ENCODE results near the gene NKX1-2. TPM values are rescaled to one million over a fixed set of nuclear protein-coding genes. Genes with fewer than 3 reads are reported as not detected.

Gene NKX1-2
- total RNA-seq, 2 donors from 2014 or later, result not detected

DNA sequence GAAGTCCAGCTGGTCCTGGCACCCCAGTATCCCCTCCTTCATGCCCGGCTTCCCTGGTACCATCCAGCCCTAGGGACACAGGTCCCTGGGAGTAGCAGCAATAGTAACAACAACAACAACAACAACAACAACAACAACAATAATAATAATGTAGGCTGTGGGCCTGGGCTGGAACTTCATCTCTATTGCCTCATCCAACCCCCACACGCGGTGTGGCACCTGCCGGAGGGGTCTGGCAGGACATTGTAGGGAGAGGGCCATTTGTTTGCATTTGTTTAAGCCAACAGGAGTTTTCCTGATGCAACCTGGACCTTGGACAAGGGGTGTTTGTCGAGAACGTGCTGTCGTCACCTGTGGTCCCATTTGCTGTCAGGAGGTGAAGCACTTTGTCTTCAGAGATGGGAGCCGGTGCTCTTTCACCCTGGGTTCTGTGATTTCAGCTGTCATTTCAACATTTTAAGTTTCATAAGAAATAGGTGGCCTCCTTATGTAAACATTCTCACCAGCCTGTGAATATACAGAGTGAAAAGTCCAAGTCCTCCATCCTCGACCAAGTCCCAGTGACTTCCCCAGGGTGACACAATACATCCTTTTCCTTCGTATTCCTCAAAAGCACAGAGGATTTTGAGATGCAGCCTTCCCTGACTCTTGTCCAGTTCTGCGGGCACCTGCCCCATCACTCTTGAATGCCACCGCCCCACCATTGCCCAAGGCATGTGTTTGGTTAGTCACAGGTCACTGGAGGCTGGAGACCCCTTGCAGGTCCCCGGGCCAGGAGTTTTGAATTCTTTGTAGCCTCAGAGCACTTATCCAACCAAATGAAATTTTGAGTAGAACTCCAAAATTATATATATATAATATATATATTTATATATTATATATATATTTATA, 21.0 kb upstream of the NKX1-2 start:
- no peak for DNase-seq
- H3K27ac Mint-ChIP-seq, result no peak overlapping the region
- no peaks in the 10 kb centered on the region for H3K27me3 Mint-ChIP-seq (ENCODE audit: low read depth)
- H3K4me1 Mint-ChIP-seq (ENCODE audit: low read depth), result peaks cover 8% of the 10 kb centered on the region
- peak; percentile 35 to 40 for ATAC-seq (replicated peaks in 1 of 2)
- no peaks in the 10 kb centered on the region for H3K9me3 Mint-ChIP-seq
- H3K36me3 Mint-ChIP-seq (ENCODE audit: insufficient read depth in 2 of 2), result no peaks in the 10 kb centered on the region
- H3K4me3 Mint-ChIP-seq, result no peak overlapping the region

DNA sequence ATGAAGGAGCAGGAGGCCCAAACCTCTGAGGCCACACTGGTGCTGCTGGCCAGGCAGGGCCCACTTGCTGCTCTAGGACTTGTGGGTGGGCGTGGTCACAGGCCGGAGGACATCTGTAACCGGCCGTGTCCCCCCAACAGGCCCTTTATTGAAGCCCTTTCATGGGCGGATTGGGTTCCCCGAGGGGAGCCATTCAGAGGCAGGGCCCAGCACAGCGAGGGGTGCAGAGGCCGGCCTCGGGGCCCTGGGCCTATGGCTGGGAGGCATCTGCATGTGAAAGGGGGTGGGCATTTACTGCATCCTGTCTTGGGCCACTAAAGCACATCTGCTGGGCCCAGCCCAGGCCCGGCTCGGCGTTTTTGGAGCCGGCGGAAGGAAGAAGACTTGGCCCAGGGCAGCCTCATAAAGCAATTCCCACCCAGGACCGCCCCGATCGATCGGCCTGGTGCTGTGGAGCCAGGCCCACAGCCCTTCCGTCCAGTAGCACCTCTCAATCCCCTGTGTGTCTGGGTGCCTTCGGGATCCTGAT, 20.2 kb upstream of the NKX1-2 start:
- Mint-ChIP-seq H3K4me1 (ENCODE audit: low read depth) (peaks cover 15% of the 10 kb centered on the region), H3K27me3 (ENCODE audit: low read depth) (no peaks in the 10 kb centered on the region), H3K27ac (no peak overlapping the region), H3K4me3 (no peak overlapping the region), H3K36me3 (ENCODE audit: insufficient read depth in 2 of 2) (no peaks in the 10 kb centered on the region), H3K9me3 (no peaks in the 10 kb centered on the region)
- no peak for DNase-seq
- ATAC-seq (replicated peaks in 1 of 2), result peak in 1 of 2 donors; percentile 10

DNA sequence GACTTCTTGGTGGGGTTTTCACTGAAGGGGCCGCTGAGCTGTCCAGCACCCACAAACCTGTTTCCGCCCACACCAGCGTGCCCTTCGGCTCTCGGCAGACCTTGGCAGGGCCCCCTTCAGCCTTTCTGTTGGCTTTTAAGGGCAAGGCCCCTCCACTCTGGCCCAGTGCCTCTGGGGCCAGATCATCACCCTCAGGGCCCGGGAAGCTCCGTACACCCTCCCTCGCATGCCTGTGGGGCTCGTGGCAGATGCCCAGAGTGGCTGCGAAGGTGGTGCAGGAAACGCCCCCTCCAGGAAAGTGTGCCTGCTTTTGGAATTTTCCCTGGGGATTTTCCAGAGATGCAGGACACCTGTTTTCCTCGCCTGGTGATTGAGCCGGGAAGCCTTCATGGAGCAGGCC, 18.8 kb upstream of the NKX1-2 start:
- Mint-ChIP-seq H3K4me3 (no peak overlapping the region), H3K27ac (no peak overlapping the region), H3K27me3 (ENCODE audit: low read depth) (no peaks in the 10 kb centered on the region), H3K4me1 (ENCODE audit: low read depth) (peaks cover 24% of the 10 kb centered on the region), H3K9me3 (no peaks in the 10 kb centered on the region), H3K36me3 (ENCODE audit: insufficient read depth in 2 of 2) (no peaks in the 10 kb centered on the region)
- DNase-seq (no peak), ATAC-seq (replicated peaks in 1 of 2) (no peak)

DNA sequence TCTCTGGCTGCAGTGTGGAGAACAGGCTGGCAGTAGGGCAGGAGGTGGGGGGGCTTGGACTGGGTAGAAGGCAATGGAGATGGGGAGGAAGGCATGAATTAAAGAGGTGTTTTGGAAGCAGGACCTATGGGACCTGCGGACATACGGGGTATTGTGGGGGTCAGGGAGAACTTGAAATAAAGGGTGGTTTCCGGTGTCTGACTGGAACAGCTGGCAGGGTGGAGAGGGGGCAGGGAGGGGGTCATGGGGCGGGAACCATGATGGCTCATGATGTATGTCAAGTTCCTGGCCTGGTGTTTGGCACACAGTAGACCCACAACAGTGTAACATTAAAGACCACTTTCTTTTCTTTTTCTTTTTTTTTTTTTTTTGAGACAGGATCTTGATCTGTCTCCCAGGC, 17.3 kb upstream of the NKX1-2 start:
- no peak for DNase-seq
- peaks cover 23% of the 10 kb centered on the region for H3K4me1 Mint-ChIP-seq (ENCODE audit: low read depth)
- no peak for ATAC-seq (replicated peaks in 1 of 2)
- H3K4me3 Mint-ChIP-seq, result no peak overlapping the region
- no peaks in the 10 kb centered on the region for H3K9me3 Mint-ChIP-seq
- H3K27ac Mint-ChIP-seq, result no peak overlapping the region
- H3K27me3 Mint-ChIP-seq (ENCODE audit: low read depth), result no peaks in the 10 kb centered on the region
- no peaks in the 10 kb centered on the region for H3K36me3 Mint-ChIP-seq (ENCODE audit: insufficient read depth in 2 of 2)

DNA sequence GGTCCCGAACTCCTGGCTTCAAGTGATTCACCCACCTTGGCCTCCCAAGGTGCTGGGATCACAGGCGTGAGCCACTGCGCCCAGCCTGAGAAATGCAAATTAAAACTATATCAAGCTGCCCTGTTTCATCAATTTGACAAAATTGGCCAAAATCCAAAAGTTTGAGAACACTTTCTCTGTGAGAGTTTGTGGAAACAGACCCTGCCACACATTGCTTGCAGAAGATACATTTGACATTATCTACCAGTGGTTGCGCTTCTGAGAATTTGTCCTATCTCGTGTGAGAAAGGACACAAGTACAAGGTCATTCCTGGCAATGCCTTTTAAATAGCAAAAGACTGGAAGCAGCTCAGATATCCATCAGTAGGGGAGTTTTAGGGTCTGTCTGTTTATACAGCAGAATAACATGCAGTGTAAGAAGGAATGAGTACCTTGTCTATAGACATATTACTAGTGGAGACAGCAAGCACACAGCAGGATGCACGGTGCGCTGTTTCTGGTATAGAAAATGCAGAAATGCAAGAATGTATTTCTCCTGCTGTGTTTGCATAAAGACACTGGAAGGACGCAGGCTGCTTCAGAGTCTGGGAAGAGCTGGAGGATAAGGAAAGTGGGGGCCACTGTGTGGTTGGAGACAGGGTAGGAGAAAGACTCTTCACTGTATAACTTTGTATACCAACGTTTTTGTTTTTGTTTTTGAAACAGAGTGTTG, 16.1 kb upstream of the NKX1-2 start:
- H3K9me3 Mint-ChIP-seq, result no peaks in the 10 kb centered on the region
- H3K27ac Mint-ChIP-seq, result peak overlapping the region; percentile 69
- no peak for ATAC-seq (replicated peaks in 1 of 2)

DNA sequence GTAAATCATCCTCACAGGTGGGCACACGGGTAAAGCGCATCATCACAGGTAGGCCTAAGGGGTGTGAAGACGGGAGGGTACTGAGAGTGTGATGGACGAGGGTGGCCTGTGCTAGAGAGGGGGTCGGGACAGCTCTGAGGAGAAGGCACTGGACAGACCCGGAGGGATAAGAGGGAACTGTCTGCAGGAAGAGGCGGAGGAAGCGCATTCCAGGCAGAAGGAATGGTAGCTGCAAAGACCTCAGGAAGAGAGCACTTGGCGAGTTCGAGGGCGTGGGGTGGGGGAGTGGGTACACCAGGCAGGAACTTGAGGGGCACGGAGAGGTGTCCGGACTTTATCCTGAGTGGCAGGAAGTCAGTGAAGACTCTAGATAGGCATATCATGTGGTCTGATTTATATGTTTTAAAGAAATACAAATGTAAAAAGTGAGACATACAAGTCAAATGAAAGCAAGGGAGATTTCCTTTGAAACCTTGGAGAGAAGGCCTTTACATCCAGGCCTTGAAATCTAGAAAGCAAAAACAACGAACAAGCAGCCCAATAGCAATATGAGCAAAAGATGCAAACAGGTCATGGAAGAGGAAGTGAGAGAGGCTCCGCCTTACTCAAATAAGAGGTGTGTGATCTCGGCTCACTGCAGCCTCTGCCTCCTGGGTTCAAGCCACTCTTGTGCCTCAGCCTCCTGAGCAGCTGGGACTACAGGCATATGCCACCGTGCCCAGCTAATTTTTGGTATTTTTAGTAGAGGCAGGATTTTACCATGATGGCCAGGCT, 15.4 kb upstream of the NKX1-2 start:
- H3K4me1 Mint-ChIP-seq (ENCODE audit: low read depth), result peaks cover 24% of the 10 kb centered on the region
- peak overlapping the region; percentile 69 for H3K27ac Mint-ChIP-seq
- no peaks in the 10 kb centered on the region for H3K27me3 Mint-ChIP-seq (ENCODE audit: low read depth)
- peaks cover 0 to 1% of the 10 kb centered on the region in 2 donors for H3K36me3 Mint-ChIP-seq (ENCODE audit: insufficient read depth in 2 of 2)
- ATAC-seq (replicated peaks in 1 of 2), result no peak
- H3K4me3 Mint-ChIP-seq, result peak overlapping the region; percentile 36 to 76
- DNase-seq, result no peak
- H3K9me3 Mint-ChIP-seq, result no peaks in the 10 kb centered on the region

More for the DNA sequence above, 16.1 kb upstream of the NKX1-2 start:
- Mint-ChIP-seq H3K4me3 (peak overlapping the region; percentile 36 to 76), H3K4me1 (ENCODE audit: low read depth) (peaks cover 24% of the 10 kb centered on the region), H3K36me3 (ENCODE audit: insufficient read depth in 2 of 2) (peaks cover 0 to 1% of the 10 kb centered on the region in 2 donors), H3K27me3 (ENCODE audit: low read depth) (no peaks in the 10 kb centered on the region)
- no peak for DNase-seq

DNA sequence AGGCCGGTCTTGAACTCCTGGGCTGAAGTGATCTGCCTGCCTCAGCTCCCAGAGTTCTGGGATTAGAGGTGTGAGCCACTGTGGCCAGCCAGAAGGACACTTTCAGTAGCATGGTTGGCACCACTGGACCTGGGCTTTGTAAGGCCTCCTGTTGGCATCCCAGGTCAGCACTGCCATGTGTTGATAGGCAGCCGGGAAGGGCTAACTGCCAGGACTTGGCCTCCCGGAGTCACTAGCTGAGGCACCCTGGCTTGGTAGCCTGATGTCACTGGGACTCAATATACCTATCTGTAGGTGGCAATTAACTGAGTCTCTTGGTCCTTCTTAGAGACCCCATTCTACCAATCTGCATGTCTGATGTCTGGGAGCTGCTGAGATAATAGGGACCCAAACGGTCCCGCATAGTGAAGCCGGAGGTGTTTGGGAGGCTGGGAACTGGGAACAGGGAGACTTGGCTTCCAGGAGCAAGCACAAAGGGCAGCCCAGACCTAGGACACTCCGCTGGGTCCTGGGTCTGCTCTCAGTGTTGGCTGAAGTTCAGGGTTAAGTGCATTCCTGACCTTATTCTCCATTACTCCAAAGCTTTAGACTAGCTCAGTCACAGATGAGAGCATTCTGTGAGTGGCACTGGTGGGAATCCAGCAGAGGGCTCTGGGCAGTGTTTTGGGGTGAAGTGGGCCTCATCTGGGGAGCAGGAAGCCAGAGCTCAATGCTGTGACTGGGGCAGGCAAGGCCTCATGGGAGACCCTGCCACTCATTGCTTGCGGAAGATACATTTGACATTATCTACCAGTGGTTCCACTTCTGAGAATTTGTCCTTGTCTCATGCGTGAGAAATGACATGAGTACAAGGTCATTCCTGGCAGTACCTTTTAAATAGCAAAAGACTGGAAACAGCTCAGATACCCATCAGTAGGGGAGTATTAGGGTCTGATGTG, 14.5 kb upstream of the NKX1-2 start:
- Mint-ChIP-seq H3K9me3 (no peaks in the 10 kb centered on the region), H3K36me3 (ENCODE audit: insufficient read depth in 2 of 2) (peaks cover 0 to 1% of the 10 kb centered on the region in 2 donors), H3K4me3 (peak overlapping the region; percentile 36 to 76), H3K27me3 (ENCODE audit: low read depth) (no peaks in the 10 kb centered on the region), H3K27ac (peak overlapping the region; percentile 64), H3K4me1 (ENCODE audit: low read depth) (peaks cover 24% of the 10 kb centered on the region)
- ATAC-seq (replicated peaks in 1 of 2) (no peak), DNase-seq (no peak)

DNA sequence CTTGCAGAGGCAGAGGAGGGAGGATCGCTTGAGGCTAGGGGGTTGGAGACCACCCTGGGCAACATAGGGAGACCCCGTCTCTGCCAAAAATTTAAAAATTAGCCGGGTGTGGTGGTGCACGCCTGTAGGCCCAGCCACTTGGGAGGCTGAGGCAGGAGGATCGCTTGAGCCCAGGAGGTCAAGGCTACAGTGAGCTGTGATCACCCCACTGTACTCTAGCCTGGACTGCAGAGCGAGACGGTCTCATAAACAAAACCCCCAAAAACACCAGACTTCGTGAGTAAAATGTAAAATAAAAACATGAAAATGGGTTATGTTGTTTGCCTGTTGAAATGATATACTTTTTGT, 12.5 kb upstream of the NKX1-2 start:
- Mint-ChIP-seq H3K4me3 (peak overlapping the region; percentile 88), H3K9me3 (no peaks in the 10 kb centered on the region), H3K36me3 (ENCODE audit: insufficient read depth in 2 of 2) (peaks cover 0 to 1% of the 10 kb centered on the region in 2 donors), H3K27me3 (ENCODE audit: low read depth) (no peaks in the 10 kb centered on the region), H3K4me1 (ENCODE audit: low read depth) (peaks cover 24% of the 10 kb centered on the region), H3K27ac (no peak overlapping the region)
- DNase-seq (no peak), ATAC-seq (replicated peaks in 1 of 2) (no peak)

DNA sequence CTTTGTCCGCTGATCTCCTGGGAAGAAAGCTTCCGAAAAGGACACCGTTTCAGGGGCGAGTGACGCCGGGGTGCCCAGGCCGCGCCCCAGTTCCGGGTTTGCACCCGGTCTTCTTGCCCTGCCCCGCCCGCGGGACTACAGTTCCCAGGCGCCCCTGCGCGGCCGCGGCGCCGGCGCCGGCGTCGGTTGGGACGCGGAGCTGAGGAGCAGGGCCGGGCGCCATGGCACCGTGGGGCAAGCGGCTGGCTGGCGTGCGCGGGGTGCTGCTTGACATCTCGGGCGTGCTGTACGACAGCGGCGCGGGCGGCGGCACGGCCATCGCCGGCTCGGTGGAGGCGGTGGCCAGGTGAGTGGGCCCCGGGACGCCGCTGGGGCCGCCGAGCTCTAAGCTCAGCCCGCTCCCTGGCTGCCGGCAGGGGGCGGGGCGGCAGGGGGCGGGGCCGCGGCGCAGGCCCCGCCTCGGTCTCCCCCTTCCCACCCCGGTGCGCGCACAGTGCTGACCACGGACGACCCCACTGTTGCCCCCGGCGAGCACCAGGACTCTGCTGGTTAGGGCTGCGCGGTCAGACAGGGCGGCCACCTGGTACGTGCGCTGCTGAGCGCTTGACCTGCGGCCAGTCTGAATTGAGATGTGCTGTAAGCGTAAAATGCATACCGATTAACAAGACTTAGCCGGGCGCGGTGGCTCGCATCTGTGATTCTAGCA, 12.0 kb upstream of the NKX1-2 start, which contains the start of gene LHPP:
LHPP (plus strand) TSS at position 182 of the 706 bp plus-strand sequence; CDS start at position 222, 40 bp downstream.
- peaks cover 24% of the 10 kb centered on the region for H3K4me1 Mint-ChIP-seq (ENCODE audit: low read depth)
- H3K4me3 Mint-ChIP-seq, result peak within 1 kb of the TSS; percentile 88
- ATAC-seq (replicated peaks in 1 of 2) (peak; percentile 97 to 98), DNase-seq (peak; percentile 90 to 93)
- H3K27me3 Mint-ChIP-seq (ENCODE audit: low read depth), result no peaks in the 10 kb centered on the region
- H3K27ac Mint-ChIP-seq, result peak within 1 kb of the TSS; percentile 88
- H3K9me3 Mint-ChIP-seq, result no peaks in the 10 kb centered on the region
- H3K36me3 Mint-ChIP-seq (ENCODE audit: insufficient read depth in 2 of 2), result peaks cover 0 to 1% of the 10 kb centered on the region in 2 donors

DNA sequence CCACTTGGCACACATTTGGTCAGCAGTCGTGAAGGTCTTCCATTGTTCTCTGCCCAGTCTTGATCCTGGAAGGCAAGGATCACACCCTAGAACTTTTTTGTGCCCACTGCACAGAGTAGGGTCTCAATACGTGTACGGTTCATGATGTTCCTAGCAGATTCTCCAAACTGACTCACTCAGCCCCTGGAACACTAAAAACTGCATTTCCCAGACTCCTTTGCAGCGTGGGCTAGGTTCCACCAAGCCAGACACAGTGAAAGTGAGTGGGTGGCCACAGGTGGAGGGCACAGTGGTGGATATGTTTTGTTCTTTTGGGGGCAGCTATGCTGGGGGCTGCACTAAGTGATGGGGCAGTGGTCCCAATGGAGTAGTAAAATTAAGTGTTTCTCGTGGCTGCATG, 10.3 kb upstream of the NKX1-2 start:
- Mint-ChIP-seq H3K27ac (no peak overlapping the region), H3K4me1 (ENCODE audit: low read depth) (peaks cover 15% of the 10 kb centered on the region), H3K9me3 (no peaks in the 10 kb centered on the region), H3K4me3 (no peak overlapping the region), H3K36me3 (ENCODE audit: insufficient read depth in 2 of 2) (peaks cover 0 to 1% of the 10 kb centered on the region in 2 donors), H3K27me3 (ENCODE audit: low read depth) (peaks cover 14% of the 10 kb centered on the region)
- ATAC-seq (replicated peaks in 1 of 2), result no peak
- DNase-seq, result no peak

DNA sequence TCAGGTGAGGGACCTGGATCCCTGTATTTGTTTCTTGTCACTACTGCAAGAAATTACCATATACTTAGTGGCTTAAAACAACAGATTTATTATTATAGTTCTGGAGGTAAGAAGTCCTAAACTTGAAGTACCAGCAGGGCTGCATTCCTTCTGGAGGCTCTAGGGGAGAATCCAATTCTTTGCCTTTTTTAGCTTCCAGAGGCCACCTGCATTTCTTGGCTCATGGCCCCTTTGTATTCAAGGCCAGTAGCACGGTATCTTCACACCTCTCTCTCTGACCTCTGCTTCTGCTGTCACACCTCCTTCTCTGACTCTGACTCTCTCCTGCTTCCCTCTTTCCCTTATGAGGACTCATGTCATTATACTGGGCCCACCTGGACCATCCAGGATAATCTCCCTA, 9.6 kb upstream of the NKX1-2 start:
- Mint-ChIP-seq H3K27me3 (ENCODE audit: low read depth) (peaks cover 21% of the 10 kb centered on the region), H3K36me3 (ENCODE audit: insufficient read depth in 2 of 2) (peaks cover 0 to 1% of the 10 kb centered on the region in 2 donors), H3K27ac (no peak overlapping the region), H3K9me3 (no peaks in the 10 kb centered on the region), H3K4me1 (ENCODE audit: low read depth) (peaks cover 8% of the 10 kb centered on the region), H3K4me3 (no peak overlapping the region)
- DNase-seq (no peak), ATAC-seq (replicated peaks in 1 of 2) (no peak)
